ENCODE data around the gene TERB2.
"Not testable (repeated sequence)": the region's sequence is repeated elsewhere in the genome, so short reads cannot be mapped to it uniquely, and the experiment has no call there.

Gene TERB2

DNA sequence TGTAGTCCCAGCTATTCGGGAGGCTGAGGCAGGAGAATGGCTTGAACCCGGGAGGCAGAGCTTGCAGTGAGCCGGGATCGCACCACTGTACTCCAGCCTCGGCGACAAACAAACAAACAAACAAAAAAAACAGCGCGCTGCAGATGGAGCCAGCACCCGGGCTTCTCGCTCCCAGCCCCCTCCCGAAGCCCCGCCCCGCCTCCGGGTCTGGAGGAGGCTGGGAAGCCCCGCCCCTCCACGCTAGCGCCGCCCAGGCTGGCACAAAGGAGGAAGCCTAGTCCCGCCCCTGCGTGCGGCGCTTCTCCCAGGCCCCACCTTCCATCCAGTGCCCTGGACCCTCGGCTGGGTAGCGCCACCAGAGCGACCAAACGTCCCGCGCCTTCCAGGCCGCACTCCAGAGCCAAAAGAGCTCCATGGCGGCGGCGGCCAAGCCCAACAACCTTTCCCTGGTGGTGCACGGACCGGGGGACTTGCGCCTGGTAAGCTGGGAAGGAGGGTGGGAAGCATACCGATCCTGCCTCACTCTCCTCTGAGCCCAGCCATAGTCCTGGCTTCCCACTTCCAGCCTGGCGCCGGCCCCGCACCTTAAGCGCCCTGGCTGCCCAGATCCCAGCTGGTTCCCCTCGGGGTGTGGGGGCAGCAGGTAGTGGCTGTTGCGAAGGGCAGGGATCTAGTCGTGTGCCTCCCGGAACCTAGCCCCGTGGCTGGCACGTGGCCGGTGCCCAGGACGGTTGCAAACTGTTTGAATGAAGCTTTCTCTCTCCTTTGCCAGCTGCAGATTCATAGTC lies 66.6 kb downstream of the TERB2 start, which contains the start of gene SORD:
SORD (plus strand) TSS at position 325 of the 788 bp plus-strand sequence; CDS start at position 414, 89 bp downstream.
- peak within 1 kb of the TSS; percentile 93 for H3K4me3 Mint-ChIP-seq
- H3K27ac Mint-ChIP-seq = peak within 1 kb of the TSS; percentile 86
- H3K9me3 Mint-ChIP-seq (ENCODE audit: low read depth) = no peaks in the 10 kb centered on the region
- peaks cover 23% of the 10 kb centered on the region for H3K4me1 Mint-ChIP-seq (ENCODE audit: low read depth)
- peaks cover 9% of the 10 kb centered on the region for H3K27me3 Mint-ChIP-seq
- peaks cover 4% of the 10 kb centered on the region for H3K36me3 Mint-ChIP-seq

DNA sequence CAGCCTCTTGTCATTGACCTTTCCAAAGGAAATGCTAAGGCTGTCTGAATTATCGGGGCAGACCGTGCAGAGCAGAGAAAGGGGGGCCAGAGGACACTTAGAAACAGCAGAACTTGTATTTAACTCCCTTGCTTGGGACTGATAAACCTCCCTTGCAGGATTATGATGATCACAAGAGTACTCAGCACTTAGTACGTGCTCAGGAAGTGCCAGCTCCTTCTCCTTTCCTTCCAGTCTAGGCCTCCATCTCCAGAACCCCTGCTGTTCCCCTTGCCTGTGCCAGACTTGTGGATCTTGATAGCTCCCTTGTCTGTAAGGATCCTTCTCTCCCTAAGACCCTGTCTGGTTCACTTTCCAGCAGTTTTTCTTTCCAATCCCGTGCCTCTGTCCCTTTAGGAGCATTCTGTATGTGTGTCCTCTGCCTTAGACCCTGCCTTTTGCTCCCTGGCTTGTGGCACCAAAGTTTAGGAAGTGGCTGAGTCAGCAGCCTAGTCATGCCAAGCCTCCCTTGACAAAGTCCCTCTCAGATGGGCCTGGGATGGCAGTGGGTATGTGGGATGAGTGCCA lies 67.3 kb downstream of the TERB2 start:
- Mint-ChIP-seq H3K36me3 (peaks cover 4% of the 10 kb centered on the region), H3K4me3 (peak overlapping the region; percentile 93)

DNA sequence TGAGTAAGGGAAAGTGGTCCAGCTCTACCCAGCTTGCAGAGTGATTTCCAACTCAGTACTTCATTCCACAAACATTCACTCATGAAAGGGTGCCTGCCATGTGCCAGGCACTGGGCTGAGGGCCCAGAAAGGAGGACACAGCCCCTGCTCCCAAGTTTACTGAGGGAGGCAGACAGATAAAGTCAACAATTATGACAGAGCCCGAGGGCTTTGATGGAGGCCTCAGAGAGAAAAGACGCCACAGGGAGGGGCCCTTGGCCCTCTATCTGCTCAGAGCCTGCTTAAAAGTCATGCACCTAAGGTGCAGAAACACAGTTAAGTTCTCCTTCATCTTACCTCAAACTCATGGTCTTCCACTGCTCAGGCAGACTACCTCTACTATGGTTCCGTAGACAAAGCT lies 68.2 kb downstream of the TERB2 start:
- not testable (repeated sequence) for H3K36me3 Mint-ChIP-seq; H3K27ac Mint-ChIP-seq; H3K9me3 Mint-ChIP-seq (ENCODE audit: low read depth); H3K27me3 Mint-ChIP-seq
- peak overlapping the region; percentile 38 for H3K4me3 Mint-ChIP-seq
- H3K4me1 Mint-ChIP-seq (ENCODE audit: low read depth) = peaks cover 23% of the 10 kb centered on the region

More for the DNA sequence above, 67.3 kb downstream of the TERB2 start:
- peak overlapping the region; percentile 86 for H3K27ac Mint-ChIP-seq
- no peaks in the 10 kb centered on the region for H3K9me3 Mint-ChIP-seq (ENCODE audit: low read depth)
- H3K4me1 Mint-ChIP-seq (ENCODE audit: low read depth) = peaks cover 23% of the 10 kb centered on the region
- peaks cover 6% of the 10 kb centered on the region for H3K27me3 Mint-ChIP-seq

GRCh38 chr15:45025627-45026026 lies 69.1 kb downstream of the TERB2 start:
- H3K27me3 Mint-ChIP-seq; H3K9me3 Mint-ChIP-seq (ENCODE audit: low read depth); H3K36me3 Mint-ChIP-seq; H3K4me3 Mint-ChIP-seq; H3K27ac Mint-ChIP-seq: not testable (repeated sequence)
- peaks cover 23% of the 10 kb centered on the region for H3K4me1 Mint-ChIP-seq (ENCODE audit: low read depth)

DNA sequence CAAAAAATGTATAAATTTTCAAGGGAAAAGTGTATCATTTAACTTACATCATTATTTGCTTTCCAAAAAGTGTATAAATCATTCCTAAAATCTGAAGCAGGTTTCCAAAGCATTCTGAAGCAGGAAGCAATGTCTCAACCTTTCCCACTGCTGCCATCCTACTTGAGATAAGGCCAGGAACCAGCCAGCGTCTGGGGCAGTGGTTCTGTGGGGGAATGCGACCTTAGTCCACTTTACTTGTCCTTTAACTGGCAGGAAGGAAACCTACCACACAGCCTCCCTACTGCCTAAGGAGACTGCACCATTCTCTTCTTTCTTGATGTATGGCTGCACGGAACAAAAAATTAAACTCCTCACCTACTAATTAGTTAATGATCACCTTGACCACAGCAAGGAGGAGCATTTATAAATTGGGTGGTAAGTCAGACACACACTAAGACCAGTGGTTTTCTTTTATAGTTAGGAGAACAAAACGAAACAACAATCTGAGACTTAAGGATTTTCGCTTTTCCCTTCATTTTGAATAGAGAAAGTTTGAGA lies 70.2 kb downstream of the TERB2 start:
- Mint-ChIP-seq H3K4me1 (ENCODE audit: low read depth) (peaks cover 23% of the 10 kb centered on the region), H3K9me3 (ENCODE audit: low read depth) (no peaks in the 10 kb centered on the region), H3K36me3 (peaks cover 9% of the 10 kb centered on the region), H3K27ac (no peak overlapping the region), H3K27me3 (no peaks in the 10 kb centered on the region), H3K4me3 (no peak overlapping the region)

GRCh38 chr15:45027220-45027619 lies 70.7 kb downstream of the TERB2 start:
- Mint-ChIP-seq H3K27me3 (no peaks in the 10 kb centered on the region), H3K9me3 (ENCODE audit: low read depth) (no peaks in the 10 kb centered on the region), H3K4me3 (no peak overlapping the region), H3K4me1 (ENCODE audit: low read depth) (peaks cover 23% of the 10 kb centered on the region), H3K27ac (no peak overlapping the region), H3K36me3 (peaks cover 9% of the 10 kb centered on the region)

Measured in activated naive CD8-positive, alpha-beta T cell (primary cell).